GM12865 (cell line): ENCODE results near the gene WDTC1.

Experiments
- DNase-seq: peaks from one replicate; pipeline ENCODE4 v3.0.0; 2010; ENCODE audit warnings: low read depth
- H3K4me3 ChIP-seq: 2 replicates; pipeline ENCODE4 v1.5.1; 2011; ENCODE audit warnings: mild to moderate bottlenecking, low read depth, low read length, control low read depth
- CTCF ChIP-seq: IDR thresholded peaks from 2 replicates; pipeline ENCODE4 v1.5.1; 2011; ENCODE audit warnings: low read length, control low read depth, low read depth, inconsistent platforms; ENCODE audit not compliant: insufficient read depth; ENCODE audit errors: missing control alignments

The WDTC1 gene

DNA sequence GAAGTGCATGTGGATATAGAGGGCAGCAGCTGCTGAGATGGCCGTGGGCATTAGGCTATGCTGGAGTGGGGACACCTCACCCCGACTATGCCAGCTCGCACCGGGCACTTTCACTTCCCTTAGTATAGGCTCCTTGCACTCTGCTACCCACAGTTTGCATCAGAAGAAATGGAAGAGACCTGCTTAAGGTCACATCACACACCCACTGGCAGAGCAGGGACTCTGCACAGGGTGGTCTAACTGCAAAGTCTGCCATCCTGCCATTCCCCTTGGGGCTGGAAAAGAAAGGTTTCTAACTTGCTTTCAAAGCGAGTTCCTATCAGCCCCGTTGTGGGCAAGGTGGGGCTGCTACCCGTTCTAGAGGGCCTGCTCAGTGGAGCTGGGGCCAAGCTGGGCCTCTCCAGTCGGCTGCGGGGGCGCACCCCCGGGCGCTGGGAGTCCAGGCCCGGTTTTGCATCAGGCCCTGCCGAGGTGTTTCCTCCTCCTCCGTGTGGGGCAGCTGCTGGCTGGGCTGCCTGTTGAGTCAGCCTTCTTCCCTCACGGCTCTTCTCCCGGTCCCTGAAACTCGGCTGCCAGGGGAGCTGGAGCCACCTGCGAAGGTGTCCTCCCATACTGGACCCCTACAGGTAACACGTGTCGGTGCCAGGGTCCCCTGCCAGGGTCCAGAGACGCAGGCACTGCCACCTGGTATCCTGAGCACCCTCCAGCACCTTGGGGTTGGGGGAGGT, 107.3 kb downstream of the WDTC1 start, which contains the start of gene SYTL1:
TSS of gene SYTL1 (plus strand) at position 498 of the 728 bp plus-strand sequence. CDS start 3,313 bp downstream, outside the sequence.
- no peak for TF ChIP-seq CTCF
- DNase-seq: peak; percentile 64
- H3K4me3 ChIP-seq: peak within 1 kb of the TSS; percentile 47

DNA sequence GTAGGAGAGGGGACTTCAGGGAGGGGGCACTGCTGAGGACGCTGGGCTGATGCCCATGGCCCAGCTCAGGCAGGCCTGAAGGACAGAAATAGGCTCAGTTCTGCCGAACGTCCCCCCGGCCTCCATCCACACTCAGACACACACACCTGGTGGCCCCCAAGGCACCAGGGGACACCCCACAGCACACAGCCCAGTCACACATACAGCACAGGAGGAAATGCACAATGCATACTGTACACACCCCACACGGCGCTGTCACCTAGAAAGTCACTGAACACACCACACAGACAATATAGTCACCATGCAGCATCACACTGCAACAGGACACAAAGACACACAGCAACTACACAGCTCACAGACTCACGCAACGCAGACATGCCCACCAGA, 108.0 kb downstream of the WDTC1 start:
- H3K4me3 ChIP-seq: peak overlapping the region; percentile 47
- TF ChIP-seq CTCF: no peak
- DNase-seq: no peak

- peak overlapping the region; percentile 47 for H3K4me3 ChIP-seq
- peak; percentile 70 for DNase-seq
- no peak for TF ChIP-seq CTCF
Measured at GRCh38 chr1:27342778-27343638, 108.6 kb downstream of the WDTC1 start.

- TF ChIP-seq CTCF: no peak
- DNase-seq: no peak
- peak overlapping the region; percentile 47 for H3K4me3 ChIP-seq
Measured at GRCh38 chr1:27343639-27344025, 109.2 kb downstream of the WDTC1 start.

- TF ChIP-seq CTCF: no peak
- DNase-seq: no peak
- no peak overlapping the region for H3K4me3 ChIP-seq
Measured at GRCh38 chr1:27345272-27345671, 110.8 kb downstream of the WDTC1 start.

DNA sequence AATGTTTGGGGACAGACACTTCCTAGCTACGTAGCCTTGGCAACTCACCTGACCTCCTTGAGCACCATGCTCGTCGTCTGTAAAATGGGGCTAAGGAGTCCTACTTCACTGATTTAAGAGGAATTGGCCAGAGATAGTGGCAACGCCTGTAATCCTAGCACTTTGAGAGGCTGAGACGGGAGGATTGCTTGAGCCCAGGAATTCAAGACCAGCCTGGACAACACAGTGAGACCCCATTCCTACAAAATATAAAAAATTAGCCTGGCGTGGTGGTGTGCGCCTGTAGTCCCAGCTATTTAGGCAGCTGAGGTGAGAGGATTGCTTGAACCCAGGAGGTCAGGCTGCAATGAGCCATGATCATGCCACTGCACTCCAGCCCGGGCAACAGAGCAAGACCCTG, 111.9 kb downstream of the WDTC1 start:
- TF ChIP-seq CTCF: no peak

More for the DNA sequence above, 111.9 kb downstream of the WDTC1 start:
- H3K4me3 ChIP-seq: no peak overlapping the region
- no peak for DNase-seq
